Measurements from ENCODE around the gene C6orf52.
"Not testable (repeated sequence)": the region's sequence is repeated elsewhere in the genome, so short reads cannot be mapped to it uniquely, and the experiment has no call there.

Gene C6orf52

GRCh38 chr6:10695086-10695657, 756 bp upstream of the C6orf52 start:
- DNase-seq: no peak

- DNase-seq: no peak
Observed at GRCh38 chr6:10692965-10693538, 1.4 kb downstream of the C6orf52 start.

- no peak for DNase-seq
Observed at GRCh38 chr6:10690651-10691445, 3.6 kb downstream of the C6orf52 start.

- no peak for DNase-seq
Observed at GRCh38 chr6:10687582-10687981, 6.8 kb downstream of the C6orf52 start.

- no peak for DNase-seq
Observed at GRCh38 chr6:10686901-10687300, 7.5 kb downstream of the C6orf52 start.

- no peak for DNase-seq
Observed at GRCh38 chr6:10685092-10685915, 9.1 kb downstream of the C6orf52 start.

- DNase-seq: no peak
Observed at GRCh38 chr6:10684618-10685017, 9.8 kb downstream of the C6orf52 start.

GRCh38 chr6:10682355-10682988, 11.9 kb downstream of the C6orf52 start:
- no peak for DNase-seq

GRCh38 chr6:10681795-10682194, 12.6 kb downstream of the C6orf52 start:
- no peak for DNase-seq

GRCh38 chr6:10678456-10678855, 16.0 kb downstream of the C6orf52 start:
- no peak for DNase-seq

- no peak for DNase-seq
Observed at GRCh38 chr6:10676403-10676802, 18.0 kb downstream of the C6orf52 start.

- no peak for DNase-seq
Observed at GRCh38 chr6:10668126-10668917, 26.1 kb downstream of the C6orf52 start.

- not testable (repeated sequence) for DNase-seq
Observed at GRCh38 chr6:10665595-10665994, 28.8 kb downstream of the C6orf52 start.

- DNase-seq: no peak
Observed at GRCh38 chr6:10662742-10663141, 31.7 kb downstream of the C6orf52 start.

- no peak for DNase-seq
Observed at GRCh38 chr6:10662207-10662606, 32.2 kb downstream of the C6orf52 start.

- DNase-seq: not testable (repeated sequence)
Observed at GRCh38 chr6:10660431-10661191, 33.8 kb downstream of the C6orf52 start.

GRCh38 chr6:10659699-10660348, 34.6 kb downstream of the C6orf52 start:
- DNase-seq: no peak

GRCh38 chr6:10658910-10659698, 35.3 kb downstream of the C6orf52 start:
- no peak for DNase-seq

- DNase-seq: no peak
Observed at GRCh38 chr6:10655508-10656055, 38.8 kb downstream of the C6orf52 start.
